NCI-H345 (cell line): Measurements from ENCODE around the gene SMLR1.
"Not testable (repeated sequence)": the region's sequence is repeated elsewhere in the genome, so short reads cannot be mapped to it uniquely, and the experiment has no call there.

Experiments used
- DNase-seq: peaks from one replicate; lab custom pipeline; 2025; lab: John Stamatoyannopoulos, UW

SMLR1 gene

GRCh38 chr6:130827247-130828149 lies at the start of gene SMLR1:
SMLR1 (plus strand) TSS chr6:130827406; CDS start chr6:130827414, 8 bp downstream.
- no peak for DNase-seq

GRCh38 chr6:130778946-130779657 lies 48.1 kb upstream of the SMLR1 start:
- DNase-seq: no peak

GRCh38 chr6:130779658-130780033 lies 47.6 kb upstream of the SMLR1 start:
- DNase-seq: no peak

- no peak for DNase-seq
These were observed 47.1 kb upstream of the SMLR1 start for GRCh38 chr6:130780122-130780521.

- DNase-seq: no peak
These were observed 45.6 kb upstream of the SMLR1 start for GRCh38 chr6:130781557-130781956.

- DNase-seq: no peak
These were observed 43.6 kb upstream of the SMLR1 start for GRCh38 chr6:130783416-130784107.

- DNase-seq: no peak
These were observed 39.3 kb upstream of the SMLR1 start for GRCh38 chr6:130787726-130788500.

- DNase-seq: no peak
These were observed 38.3 kb upstream of the SMLR1 start for GRCh38 chr6:130788954-130789353.

- DNase-seq: no peak
These were observed 33.1 kb upstream of the SMLR1 start for GRCh38 chr6:130794010-130794697.

- DNase-seq: no peak
These were observed 32.5 kb upstream of the SMLR1 start for GRCh38 chr6:130794738-130795137.

- DNase-seq: no peak
These were observed 30.8 kb upstream of the SMLR1 start for GRCh38 chr6:130796313-130796905.

- no peak for DNase-seq
These were observed 30.1 kb upstream of the SMLR1 start for GRCh38 chr6:130797061-130797460.

- DNase-seq: not testable (repeated sequence)
These were observed 25.8 kb upstream of the SMLR1 start for GRCh38 chr6:130801368-130801767.

- no peak for DNase-seq
These were observed 16.7 kb upstream of the SMLR1 start for GRCh38 chr6:130810307-130811030.

- DNase-seq: no peak
These were observed 15.3 kb upstream of the SMLR1 start for GRCh38 chr6:130811932-130812331.

- no peak for DNase-seq
These were observed 12.7 kb upstream of the SMLR1 start for GRCh38 chr6:130814506-130814905.

GRCh38 chr6:130815200-130816071 lies 11.8 kb upstream of the SMLR1 start:
- DNase-seq: no peak

- no peak for DNase-seq
These were observed 4.5 kb upstream of the SMLR1 start for GRCh38 chr6:130822736-130823135.
